Breast epithelium (tissue), 3 donors: ENCODE data around the gene RPH3AL.
"Not testable (repeated sequence)": the region's sequence is repeated elsewhere in the genome, so short reads cannot be mapped to it uniquely, and the experiment has no call there.

ENCODE experiments used
- CTCF ChIP-seq, 3 donors: fragments of 450-650 bp; IDR thresholded peaks; one replicate each; pipeline ENCODE4 v1.5.1; 2016 to 2017; ENCODE audit warnings: antibody characterized with exemption in 3 of 3, mild to moderate bottlenecking in 3 of 3, moderate library complexity in 3 of 3
- POLR2A ChIP-seq: fragments of 450-650 bp; IDR thresholded peaks from one replicate; pipeline ENCODE4 v1.6.1; 2016; ENCODE audit warnings: antibody characterized with exemption, mild to moderate bottlenecking, moderate library complexity
- POLR2AphosphoS5 ChIP-seq, 3 donors: sonication (generic); formaldehyde crosslinking; IDR thresholded peaks; one replicate each; pipeline ENCODE4 v1.6.1; 2017; ENCODE audit warnings: antibody characterized with exemption in 3 of 3

- not testable (repeated sequence) for TF ChIP-seq CTCF (IDR thresholded peaks at IDR 0.05); POLR2A; POLR2AphosphoS5 (IDR thresholded peaks at IDR 0.05)
Observed at GRCh38 chr17:366657-367615, 14.3 kb upstream of the RPH3AL start.
